HepG2 (cell line): Measurements from ENCODE around the gene DHRS1. TPM values are rescaled to one million over a fixed set of nuclear protein-coding genes. Genes with fewer than 3 reads are reported as not detected.
A peak's percentile ranks its signal among the peaks of the same experiment; 100 is the strongest.

Experiments used
- AKNA ChIP-seq: sonication (generic); formaldehyde crosslinking; IDR thresholded peaks from 2 replicates; pipeline ENCODE4 v1.4.0; 2020; ENCODE audit warnings: missing genetic modification reagents, borderline replicate concordance
- FOXO4 ChIP-seq: sonication (generic); formaldehyde crosslinking; conservative IDR thresholded peaks from 2 replicates; pipeline ENCODE4 v1.8.1; 2023; ENCODE audit warnings: missing genetic modification reagents
- IKZF4 ChIP-seq: sonication (generic); formaldehyde crosslinking; IDR thresholded peaks from 2 replicates; pipeline ENCODE4 v1.5.1; 2020; ENCODE audit warnings: borderline replicate concordance, mild to moderate bottlenecking, low read depth, missing genetic modification reagents; ENCODE audit errors: not compliant biosample characterization
- MAX ChIP-seq: IDR thresholded peaks from 2 replicates; pipeline ENCODE4 v1.6.1; 2012; ENCODE audit warnings: inconsistent platforms
- MTERF4 ChIP-seq: sonication (generic); formaldehyde crosslinking; IDR thresholded peaks from 2 replicates; pipeline ENCODE4 v1.8.0; 2023; ENCODE audit warnings: mild to moderate bottlenecking, missing genetic modification reagents
- NFATC3 ChIP-seq: sonication (generic); formaldehyde crosslinking; IDR thresholded peaks from 2 replicates; pipeline ENCODE4 v1.5.1; 2020; ENCODE audit warnings: mild to moderate bottlenecking, missing genetic modification reagents
- NFE2L2 ChIP-seq: fragments of 150-350 bp; IDR thresholded peaks from 2 replicates; pipeline ENCODE4 v1.6.1; 2014; ENCODE audit warnings: low read length
- PHF21A ChIP-seq: sonication (generic); formaldehyde crosslinking; IDR thresholded peaks from 2 replicates; pipeline ENCODE4 v1.5.0; 2020; ENCODE audit warnings: mild to moderate bottlenecking, missing genetic modification reagents
- PLSCR1 ChIP-seq: sonication (generic); formaldehyde crosslinking; IDR thresholded peaks from 2 replicates; pipeline ENCODE4 v1.5.0; 2020; ENCODE audit warnings: missing genetic modification reagents, mild to moderate bottlenecking, borderline replicate concordance
- RFX3 ChIP-seq: IDR thresholded peaks from 2 replicates; pipeline ENCODE4 v1.6.1; 2016; ENCODE audit warnings: missing biosample characterization, missing genetic modification reagents
- SETDB1 ChIP-seq: sonication (generic); formaldehyde crosslinking; IDR thresholded peaks from 2 replicates; pipeline ENCODE4 v1.5.1; 2020; ENCODE audit warnings: missing genetic modification reagents, mild to moderate bottlenecking, borderline replicate concordance
- SRSF9 ChIP-seq: fragments of 200-400 bp; formaldehyde crosslinking; IDR thresholded peaks from 2 replicates; pipeline ENCODE4 v1.6.1; 2018; ENCODE audit warnings: borderline replicate concordance, mild to moderate bottlenecking, low read depth, low read length; ENCODE audit not compliant: insufficient read depth, poor library complexity, severe bottlenecking
- TBP ChIP-seq: sonication (generic); formaldehyde crosslinking; IDR thresholded peaks from 2 replicates; pipeline ENCODE4 v1.5.0; 2020; ENCODE audit warnings: missing genetic modification reagents
- ZBTB3 ChIP-seq: sonication (generic); formaldehyde crosslinking; IDR thresholded peaks from 2 replicates; pipeline ENCODE4 v1.4.0; 2020; ENCODE audit warnings: low read depth, mild to moderate bottlenecking, moderate library complexity, missing genetic modification reagents, borderline replicate concordance
- ZFAT ChIP-seq: sonication (generic); formaldehyde crosslinking; conservative IDR thresholded peaks from 2 replicates; pipeline ENCODE4 v1.8.1; 2023; ENCODE audit warnings: missing genetic modification reagents, inconsistent platforms
- ZNF232 ChIP-seq: sonication (generic); formaldehyde crosslinking; IDR thresholded peaks from 2 replicates; pipeline ENCODE4 v1.4.0; 2020; ENCODE audit warnings: missing genetic modification reagents, borderline replicate concordance
- ZNF543 ChIP-seq: sonication (generic); formaldehyde crosslinking; IDR thresholded peaks from 2 replicates; pipeline ENCODE4 v1.4.0; 2020; ENCODE audit warnings: mild to moderate bottlenecking, missing genetic modification reagents
- ZNF7 ChIP-seq: IDR thresholded peaks from 2 replicates; pipeline ENCODE4 v1.6.1; 2016; ENCODE audit warnings: missing biosample characterization, missing genetic modification reagents
- ZNF772 ChIP-seq: sonication (generic); formaldehyde crosslinking; IDR thresholded peaks from 2 replicates; pipeline ENCODE4 v1.5.0; 2020; ENCODE audit warnings: mild to moderate bottlenecking, missing genetic modification reagents
- ZSCAN22 ChIP-seq: sonication (generic); formaldehyde crosslinking; IDR thresholded peaks from 2 replicates; pipeline ENCODE4 v1.4.0; 2020; ENCODE audit warnings: mild to moderate bottlenecking, missing genetic modification reagents
- polyA plus RNA-seq, 8 experiments: library from polyadenylated mRNA; depleted of rRNA in 3 of 8; stranded (reverse) in 7 of 8; unstranded in 1 of 8; fragments of >200 nt; fragmentation: Illumina TruSeq in 4 of 8; extraction: Trizol in 4 of 8; gene quantifications; 2 replicates each; pipeline versions ENCODE4 v1.2.1 to v1.2.3, GENCODE V29; 2011 to 2016; ENCODE audit warnings: low read depth in 4 of 8, missing spikeins in 1 of 8, mixed read lengths in 1 of 8; ENCODE audit not compliant: insufficient read depth in 1 of 8
- total RNA-seq, 5 experiments: library from RNA; depleted of rRNA; stranded (reverse); fragments of >200 nt; fragmentation: Illumina TruSeq; extraction: Trizol; gene quantifications; 2 replicates each; pipeline ENCODE4 v1.2.3, GENCODE V29; 2016; ENCODE audit warnings: low read depth in 1 of 5

Gene DHRS1
- total and polyA plus RNA-seq, 2 of the 13 experiments (the other 11 are each of a cell fraction or from before 2014, with no cell fraction given), result 49.8 to 60.8 TPM

GRCh38 chr14:24307575-24308341 lies 8.2 kb upstream of the DHRS1 start, which contains the start of gene CIDEB (continued):
- TF ChIP-seq AKNA (CRISPR knock-in tag) (no peak), FOXO4 (CRISPR knock-in tag) (no peak), TBP (CRISPR knock-in tag) (no peak), ZSCAN22 (CRISPR knock-in tag) (peak; percentile 52; the same call in 1 of the 2 replicates), NFATC3 (CRISPR knock-in tag) (0 out of 2 replicates have a peak, but pooled peaks have one; percentile 3), ZNF772 (peak; percentile 94), ZNF7 (no peak), RFX3 (CRISPR knock-in tag) (no peak), SETDB1 (CRISPR knock-in tag) (no peak), ZNF543 (peak; percentile 95), PHF21A (no peak), ZBTB3 (CRISPR knock-in tag) (peak; percentile 90; the same call in 1 of the 2 replicates), ZNF232 (CRISPR knock-in tag) (peak; percentile 49; the same call in 1 of the 2 replicates), IKZF4 (peak; percentile 79), NFE2L2 (peak; percentile 3; the same call in 1 of the 2 replicates), MAX (no peak), MTERF4 (CRISPR knock-in tag) (peak; percentile 98), ZFAT (CRISPR knock-in tag) (no peak), SRSF9 (no peak), PLSCR1 (no peak)
